ENCODE measurements around the gene MAP3K9.

GRCh38 chr14:70789361-70789760 is 20.0 kb downstream of the MAP3K9 start:
- TF ChIP-seq CTCF (IDR thresholded peaks at IDR 0.05; ENCODE audit: insufficient read depth, low read depth, low read length) = no peak
- TF ChIP-seq EZH2 (IDR thresholded peaks at IDR 0.05; ENCODE audit: insufficient read depth, low read length) = no peak
